SH-SY5Y (cell line): ENCODE measurements around the gene ALKBH3.

Experiments used
- GATA2 ChIP-seq: IDR thresholded peaks from 2 replicates; pipeline ENCODE4 v1.6.1; 2011; ENCODE audit warnings: mild to moderate bottlenecking, low read depth, low read length
- GATA3 ChIP-seq: IDR thresholded peaks from 2 replicates; pipeline ENCODE4 v1.6.1; 2011; ENCODE audit warnings: low read depth, mild to moderate bottlenecking, low read length, moderate library complexity

GRCh38 chr11:43963279-43963620 is 82.6 kb downstream of the ALKBH3 start:
- TF ChIP-seq GATA2 = no peak
- TF ChIP-seq GATA3 = no peak
